GM12873 (cell line): Measurements from ENCODE around the gene DENND2D.

Experiments used
- TF ChIP-seq, protein P1 (sequence below): IDR thresholded peaks from 2 replicates; pipeline ENCODE4 v1.5.1; 2012; ENCODE audit warnings: low read depth, mild to moderate bottlenecking, moderate library complexity, low read length, control low read depth; ENCODE audit not compliant: insufficient read depth; ENCODE audit errors: missing control alignments

DENND2D gene

DNA sequence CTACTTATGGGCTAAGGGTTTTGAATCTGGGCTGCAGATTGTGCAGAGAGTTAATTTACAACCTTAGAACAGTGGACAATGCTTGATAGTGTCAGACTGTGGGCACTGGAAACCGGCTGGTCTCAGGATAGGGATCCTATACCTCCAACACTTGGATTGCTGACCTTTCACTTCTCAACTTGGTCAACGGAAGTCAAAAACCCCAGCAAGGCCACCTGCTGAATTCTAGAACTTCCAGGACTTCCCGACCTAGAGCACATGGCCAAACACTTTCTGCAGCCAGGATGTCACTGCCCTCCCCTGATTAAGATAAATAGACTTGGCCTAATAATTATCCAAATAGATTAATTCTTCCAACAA, 336 bp upstream of the DENND2D start:
- TF ChIP-seq, protein P1, sequence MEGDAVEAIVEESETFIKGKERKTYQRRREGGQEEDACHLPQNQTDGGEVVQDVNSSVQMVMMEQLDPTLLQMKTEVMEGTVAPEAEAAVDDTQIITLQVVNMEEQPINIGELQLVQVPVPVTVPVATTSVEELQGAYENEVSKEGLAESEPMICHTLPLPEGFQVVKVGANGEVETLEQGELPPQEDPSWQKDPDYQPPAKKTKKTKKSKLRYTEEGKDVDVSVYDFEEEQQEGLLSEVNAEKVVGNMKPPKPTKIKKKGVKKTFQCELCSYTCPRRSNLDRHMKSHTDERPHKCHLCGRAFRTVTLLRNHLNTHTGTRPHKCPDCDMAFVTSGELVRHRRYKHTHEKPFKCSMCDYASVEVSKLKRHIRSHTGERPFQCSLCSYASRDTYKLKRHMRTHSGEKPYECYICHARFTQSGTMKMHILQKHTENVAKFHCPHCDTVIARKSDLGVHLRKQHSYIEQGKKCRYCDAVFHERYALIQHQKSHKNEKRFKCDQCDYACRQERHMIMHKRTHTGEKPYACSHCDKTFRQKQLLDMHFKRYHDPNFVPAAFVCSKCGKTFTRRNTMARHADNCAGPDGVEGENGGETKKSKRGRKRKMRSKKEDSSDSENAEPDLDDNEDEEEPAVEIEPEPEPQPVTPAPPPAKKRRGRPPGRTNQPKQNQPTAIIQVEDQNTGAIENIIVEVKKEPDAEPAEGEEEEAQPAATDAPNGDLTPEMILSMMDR, result no peak

DNA sequence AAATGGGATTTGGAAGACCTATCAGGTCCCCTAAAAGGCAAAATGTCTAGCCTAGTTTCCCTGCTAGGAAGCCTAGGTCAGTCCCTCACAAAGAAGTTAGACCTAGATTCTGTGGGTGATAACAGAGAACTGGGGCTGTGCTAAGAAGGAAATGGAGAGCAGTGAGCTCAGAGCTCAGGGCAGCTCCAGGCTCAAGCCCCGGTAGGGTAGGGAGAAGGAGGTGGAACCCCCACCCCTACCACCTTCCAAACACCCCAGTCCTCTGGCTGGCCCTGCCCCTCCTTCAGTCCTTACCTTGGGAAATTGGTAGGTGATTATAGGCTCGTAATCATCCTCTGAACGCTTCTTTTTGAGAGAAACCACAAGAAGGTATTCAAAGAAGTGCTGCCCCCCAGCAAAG, 1.1 kb downstream of the DENND2D start:
- TF ChIP-seq, protein P1, result no peak

DNA sequence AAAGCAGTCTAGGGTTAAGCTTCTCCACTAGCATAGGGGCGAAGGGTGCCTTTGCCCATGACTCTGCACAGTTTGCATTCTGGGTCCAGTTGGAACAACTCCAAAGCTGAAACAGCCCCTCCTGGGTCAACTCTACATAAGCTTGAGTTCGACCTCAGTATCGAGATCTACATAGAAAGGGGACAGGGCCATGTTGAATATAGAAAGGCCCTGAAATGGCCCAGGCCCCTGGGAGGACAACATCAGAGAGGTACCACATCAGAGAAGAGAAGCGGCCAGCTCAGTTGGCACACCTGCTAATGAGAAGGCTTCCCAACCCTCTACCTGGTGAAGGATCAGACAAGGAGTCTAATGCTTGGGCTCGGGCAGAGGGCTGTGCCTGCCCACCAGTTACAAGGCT, 1.6 kb downstream of the DENND2D start:
- TF ChIP-seq, protein P1, result no peak

DNA sequence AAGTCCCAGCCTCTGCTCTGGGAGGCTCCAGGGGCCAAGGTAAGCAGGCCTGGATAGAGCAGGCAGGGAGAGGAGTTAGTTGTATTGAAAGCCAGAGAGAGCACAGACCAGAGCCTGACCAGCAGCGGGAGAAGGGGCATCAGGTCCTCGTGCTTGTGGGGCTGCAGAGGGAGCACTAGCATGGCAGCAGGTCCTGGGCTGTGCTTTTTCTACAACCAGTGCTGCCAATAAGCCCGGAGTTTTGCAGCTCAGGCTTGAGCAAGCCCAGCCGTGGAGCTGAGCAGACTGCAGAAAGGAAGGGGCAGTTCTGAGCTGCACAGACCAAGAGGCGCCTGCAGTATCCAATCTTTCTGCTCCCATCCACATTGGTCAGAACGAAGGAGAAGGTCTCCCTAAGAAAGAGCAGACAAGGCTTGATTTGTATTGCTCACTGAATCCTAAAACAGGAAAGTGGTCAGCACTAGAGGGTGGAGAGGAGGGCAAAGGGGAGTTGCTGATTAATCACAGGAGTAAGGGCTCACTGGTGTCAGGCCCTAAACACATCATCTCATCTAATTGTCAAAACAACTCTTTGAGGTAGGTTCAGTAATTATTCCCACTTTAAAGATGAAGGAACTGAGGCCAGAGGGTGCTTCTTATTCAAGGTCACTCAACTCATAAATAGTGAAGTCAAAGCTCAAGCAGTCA, 2.7 kb downstream of the DENND2D start:
- TF ChIP-seq, protein P1, result peak; percentile 64

DNA sequence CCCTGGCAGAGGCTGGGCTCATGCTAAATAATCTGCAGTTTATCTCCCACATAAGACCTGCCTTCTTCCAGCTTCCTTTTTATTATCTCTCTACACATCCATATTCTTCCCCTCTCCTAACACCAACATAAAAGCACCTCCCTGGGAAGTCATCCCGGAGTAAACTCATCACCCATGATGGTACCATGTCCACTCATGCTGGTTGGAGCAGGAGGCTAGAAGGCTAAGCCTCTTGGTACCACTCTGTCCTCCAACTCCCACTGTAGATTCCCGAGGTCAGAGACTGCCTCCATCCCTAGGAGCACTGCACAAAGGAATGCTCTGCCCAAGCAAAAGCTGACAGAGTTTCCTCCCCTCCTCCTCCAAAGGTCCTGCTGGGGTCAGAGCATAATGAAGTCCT, 4.2 kb downstream of the DENND2D start:
- TF ChIP-seq, protein P1, result no peak

DNA sequence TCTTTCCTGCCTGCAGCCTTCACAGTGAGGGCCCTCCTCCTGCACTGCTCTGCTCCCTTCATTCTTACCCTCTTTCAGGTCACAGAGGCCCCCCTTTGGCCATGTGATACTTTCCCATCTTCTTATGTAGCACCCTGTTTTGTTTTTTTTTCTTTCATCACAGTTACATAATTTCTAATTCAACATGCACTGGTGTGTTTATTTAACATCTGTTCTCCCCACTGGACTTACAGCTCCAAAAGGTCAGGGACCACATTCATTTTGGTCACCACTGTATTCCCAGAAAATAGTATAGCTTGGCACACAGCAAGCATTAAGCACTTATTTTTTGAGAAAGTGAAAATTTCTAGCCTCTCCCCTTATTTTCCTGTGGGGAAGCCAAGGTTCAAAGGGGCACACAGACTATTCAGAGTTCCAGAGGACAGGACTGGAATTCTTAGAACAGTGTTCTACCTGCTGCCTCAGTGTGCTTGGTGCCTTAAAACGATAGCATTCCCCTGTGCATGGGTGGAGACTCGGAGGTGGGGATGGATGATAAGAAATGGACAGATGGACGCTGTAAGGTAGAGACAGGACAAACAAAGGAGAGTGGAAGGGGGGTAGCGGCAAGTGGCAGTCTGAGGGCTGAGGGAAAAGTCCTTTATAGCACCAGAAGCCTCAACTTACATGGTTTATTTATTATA, 5.3 kb downstream of the DENND2D start:
- TF ChIP-seq, protein P1, result no peak

DNA sequence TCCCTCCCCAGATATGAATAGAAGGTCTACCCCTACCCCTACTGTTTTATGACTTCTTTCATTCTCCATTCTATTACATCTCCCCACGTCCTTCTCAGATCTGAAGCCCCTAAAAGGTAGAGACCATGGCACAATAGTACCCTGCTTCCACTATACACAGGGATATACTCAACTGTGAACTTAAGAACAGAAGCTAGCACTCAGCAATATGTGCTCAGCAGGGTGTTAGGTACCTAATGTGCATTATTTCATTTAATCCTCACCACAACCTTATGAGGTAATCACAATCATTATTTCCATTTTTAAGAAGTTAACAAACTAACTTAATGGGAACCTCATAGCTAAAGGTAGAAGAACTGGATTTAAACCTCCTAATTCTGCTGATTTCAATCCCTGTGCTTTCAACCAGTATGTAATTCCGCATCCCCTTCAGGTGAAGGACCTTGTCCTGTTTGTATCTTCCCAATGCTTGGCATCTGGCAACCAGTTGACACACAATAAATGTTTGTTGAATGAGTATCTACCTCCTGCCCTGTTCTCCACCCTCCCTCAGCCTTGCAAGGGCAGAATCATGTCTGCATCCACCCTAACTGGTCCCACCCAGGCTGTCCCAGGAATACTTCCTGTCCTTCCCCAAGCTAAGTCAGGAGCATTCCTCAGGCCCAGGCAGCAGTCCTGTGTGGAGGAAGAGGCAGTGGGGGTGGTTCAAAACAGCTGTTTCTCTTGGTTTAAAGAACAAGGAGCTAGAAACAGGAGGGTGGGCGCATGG, 6.5 kb downstream of the DENND2D start:
- TF ChIP-seq, protein P1, result no peak
